GM23248 (cell line): Measurements from ENCODE around the gene HIGD2A.

Experiments used
- EZH2 ChIP-seq: fragments of 200-600 bp; sonication (generic); IDR thresholded peaks from 2 replicates; pipeline ENCODE4 v1.6.1; 2018; ENCODE audit warnings: antibody characterized with exemption, mild to moderate bottlenecking; ENCODE audit not compliant: insufficient read depth, poor library complexity, severe bottlenecking
- EZH2phosphoT487 ChIP-seq: fragments of 200-600 bp; sonication (generic); IDR thresholded peaks from 2 replicates; pipeline ENCODE4 v1.6.1; 2018; ENCODE audit warnings: antibody characterized with exemption, moderate library complexity, mild to moderate bottlenecking, low read depth; ENCODE audit not compliant: insufficient read depth

GRCh38 chr5:176361437-176362232, 26.9 kb upstream of the HIGD2A start, which contains the start of gene KIAA1191:
- TF ChIP-seq EZH2 (no peak), EZH2phosphoT487 (no peak)
